Panc1 (cell line): Measurements from ENCODE around the gene SH3PXD2A.

Experiments
- SIN3A ChIP-seq: IDR thresholded peaks from 2 replicates; pipeline ENCODE4 v1.6.1; 2012; ENCODE audit warnings: low read depth, mild to moderate bottlenecking, low read length, moderate library complexity, borderline replicate concordance; ENCODE audit not compliant: insufficient read depth
- TCF7L2 ChIP-seq: IDR thresholded peaks from 2 replicates; pipeline ENCODE4 v1.6.1; 2011; ENCODE audit warnings: mild to moderate bottlenecking, low read depth, low read length, inconsistent platforms
- TF ChIP-seq, protein P1 (sequence below), 2 experiments: IDR thresholded peaks; 2 replicates each; pipeline ENCODE4 v1.6.1; 2011 to 2012; ENCODE audit warnings: low read depth in 2 of 2, control low read depth in 1 of 2, low read length in 1 of 2, mild to moderate bottlenecking in 1 of 2, moderate library complexity in 1 of 2; ENCODE audit not compliant: insufficient read depth in 1 of 2
- TF ChIP-seq, protein P2 (sequence below): fragments of 450-650 bp; IDR thresholded peaks from 2 replicates; pipeline ENCODE4 v1.5.1; 2017; ENCODE audit warnings: mild to moderate bottlenecking

DNA sequence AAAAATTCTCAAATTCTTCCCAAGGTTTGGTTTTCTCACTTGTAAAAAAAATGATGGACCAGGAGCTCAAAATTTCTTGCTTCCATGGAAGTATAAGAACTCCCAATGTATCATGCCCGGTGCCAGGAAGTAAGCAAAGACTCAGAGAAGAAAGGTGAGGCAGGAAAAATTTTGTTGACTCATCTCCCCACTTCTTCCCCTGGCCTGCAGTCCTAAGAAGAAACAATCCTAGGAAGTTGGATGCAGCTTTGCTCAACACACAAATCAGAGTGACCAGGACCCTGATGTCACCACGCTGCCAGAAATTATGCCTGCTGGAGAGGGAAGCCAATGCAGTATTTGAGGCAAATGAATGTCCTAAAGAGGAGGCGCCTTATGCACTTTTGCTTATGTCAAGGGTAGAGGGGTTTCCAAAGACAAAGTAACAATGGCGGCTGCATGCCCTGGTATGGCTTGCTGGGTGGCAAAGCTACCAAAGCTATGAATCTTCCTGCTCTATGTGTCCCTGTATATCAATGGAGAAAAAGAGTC lies 198.2 kb downstream of the SH3PXD2A start:
- TF ChIP-seq TCF7L2 (no peak), SIN3A (no peak)
- TF ChIP-seq, protein P1, sequence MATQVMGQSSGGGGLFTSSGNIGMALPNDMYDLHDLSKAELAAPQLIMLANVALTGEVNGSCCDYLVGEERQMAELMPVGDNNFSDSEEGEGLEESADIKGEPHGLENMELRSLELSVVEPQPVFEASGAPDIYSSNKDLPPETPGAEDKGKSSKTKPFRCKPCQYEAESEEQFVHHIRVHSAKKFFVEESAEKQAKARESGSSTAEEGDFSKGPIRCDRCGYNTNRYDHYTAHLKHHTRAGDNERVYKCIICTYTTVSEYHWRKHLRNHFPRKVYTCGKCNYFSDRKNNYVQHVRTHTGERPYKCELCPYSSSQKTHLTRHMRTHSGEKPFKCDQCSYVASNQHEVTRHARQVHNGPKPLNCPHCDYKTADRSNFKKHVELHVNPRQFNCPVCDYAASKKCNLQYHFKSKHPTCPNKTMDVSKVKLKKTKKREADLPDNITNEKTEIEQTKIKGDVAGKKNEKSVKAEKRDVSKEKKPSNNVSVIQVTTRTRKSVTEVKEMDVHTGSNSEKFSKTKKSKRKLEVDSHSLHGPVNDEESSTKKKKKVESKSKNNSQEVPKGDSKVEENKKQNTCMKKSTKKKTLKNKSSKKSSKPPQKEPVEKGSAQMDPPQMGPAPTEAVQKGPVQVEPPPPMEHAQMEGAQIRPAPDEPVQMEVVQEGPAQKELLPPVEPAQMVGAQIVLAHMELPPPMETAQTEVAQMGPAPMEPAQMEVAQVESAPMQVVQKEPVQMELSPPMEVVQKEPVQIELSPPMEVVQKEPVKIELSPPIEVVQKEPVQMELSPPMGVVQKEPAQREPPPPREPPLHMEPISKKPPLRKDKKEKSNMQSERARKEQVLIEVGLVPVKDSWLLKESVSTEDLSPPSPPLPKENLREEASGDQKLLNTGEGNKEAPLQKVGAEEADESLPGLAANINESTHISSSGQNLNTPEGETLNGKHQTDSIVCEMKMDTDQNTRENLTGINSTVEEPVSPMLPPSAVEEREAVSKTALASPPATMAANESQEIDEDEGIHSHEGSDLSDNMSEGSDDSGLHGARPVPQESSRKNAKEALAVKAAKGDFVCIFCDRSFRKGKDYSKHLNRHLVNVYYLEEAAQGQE (IDR thresholded peaks at IDR 0.05; ENCODE audit: insufficient read depth in 1 of 2, low read depth in 2 of 2, low read length in 1 of 2) = no peak
- TF ChIP-seq, protein P2, sequence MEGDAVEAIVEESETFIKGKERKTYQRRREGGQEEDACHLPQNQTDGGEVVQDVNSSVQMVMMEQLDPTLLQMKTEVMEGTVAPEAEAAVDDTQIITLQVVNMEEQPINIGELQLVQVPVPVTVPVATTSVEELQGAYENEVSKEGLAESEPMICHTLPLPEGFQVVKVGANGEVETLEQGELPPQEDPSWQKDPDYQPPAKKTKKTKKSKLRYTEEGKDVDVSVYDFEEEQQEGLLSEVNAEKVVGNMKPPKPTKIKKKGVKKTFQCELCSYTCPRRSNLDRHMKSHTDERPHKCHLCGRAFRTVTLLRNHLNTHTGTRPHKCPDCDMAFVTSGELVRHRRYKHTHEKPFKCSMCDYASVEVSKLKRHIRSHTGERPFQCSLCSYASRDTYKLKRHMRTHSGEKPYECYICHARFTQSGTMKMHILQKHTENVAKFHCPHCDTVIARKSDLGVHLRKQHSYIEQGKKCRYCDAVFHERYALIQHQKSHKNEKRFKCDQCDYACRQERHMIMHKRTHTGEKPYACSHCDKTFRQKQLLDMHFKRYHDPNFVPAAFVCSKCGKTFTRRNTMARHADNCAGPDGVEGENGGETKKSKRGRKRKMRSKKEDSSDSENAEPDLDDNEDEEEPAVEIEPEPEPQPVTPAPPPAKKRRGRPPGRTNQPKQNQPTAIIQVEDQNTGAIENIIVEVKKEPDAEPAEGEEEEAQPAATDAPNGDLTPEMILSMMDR = no peak
